IPS-NIHi7 (cell line): ENCODE data around the gene TM2D1.
A peak's percentile ranks its signal among the peaks of the same experiment; 100 is the strongest.
"Not testable (repeated sequence)": the region's sequence is repeated elsewhere in the genome, so short reads cannot be mapped to it uniquely, and the experiment has no call there.

Source experiments
- DNase-seq: peaks from one replicate; pipeline ENCODE4 v3.0.0; 2012; ENCODE audit warnings: mixed read lengths; ENCODE audit errors: extremely low spot score

TM2D1 gene

GRCh38 chr1:61718996-61719663 lies 5.8 kb downstream of the TM2D1 start:
- not testable (repeated sequence) for DNase-seq

DNA sequence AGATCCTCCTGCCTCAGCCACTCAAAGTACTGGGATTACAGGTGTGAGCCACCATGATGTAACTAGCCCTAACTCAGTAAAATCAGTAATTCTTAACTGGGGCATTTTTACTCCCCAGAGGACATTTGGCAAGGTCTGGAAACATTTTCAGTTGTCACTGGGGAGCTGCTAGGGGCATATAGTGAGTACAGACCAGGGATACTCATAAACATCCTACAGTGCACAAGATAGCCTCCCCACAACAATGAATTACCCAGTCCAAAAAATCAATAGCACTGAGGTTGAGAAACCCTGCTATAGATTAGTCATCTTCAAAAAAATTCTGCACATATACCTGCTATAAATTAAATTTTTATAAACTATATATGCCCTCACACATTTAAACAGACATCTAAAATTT lies 13.0 kb downstream of the TM2D1 start:
- no peak for DNase-seq

DNA sequence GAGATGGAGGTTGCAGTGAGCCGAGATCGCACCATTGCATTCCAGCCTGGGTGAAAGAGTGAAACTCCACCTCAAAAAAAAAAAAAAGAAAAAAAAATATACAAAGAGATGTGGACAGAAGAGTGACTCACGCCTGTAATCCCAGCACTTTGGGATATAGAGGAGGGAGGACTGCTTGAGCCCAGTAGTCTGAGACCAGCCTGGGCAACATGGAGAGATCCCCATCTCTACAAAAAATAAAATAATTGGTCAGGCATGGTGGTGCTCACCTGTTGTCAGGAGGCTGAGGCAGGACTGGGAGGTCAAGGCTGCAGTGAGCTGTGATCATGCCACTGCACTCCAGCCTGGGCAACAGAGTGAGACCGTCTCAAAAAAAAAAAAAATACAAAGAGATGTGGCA lies 13.7 kb downstream of the TM2D1 start:
- not testable (repeated sequence) for DNase-seq

DNA sequence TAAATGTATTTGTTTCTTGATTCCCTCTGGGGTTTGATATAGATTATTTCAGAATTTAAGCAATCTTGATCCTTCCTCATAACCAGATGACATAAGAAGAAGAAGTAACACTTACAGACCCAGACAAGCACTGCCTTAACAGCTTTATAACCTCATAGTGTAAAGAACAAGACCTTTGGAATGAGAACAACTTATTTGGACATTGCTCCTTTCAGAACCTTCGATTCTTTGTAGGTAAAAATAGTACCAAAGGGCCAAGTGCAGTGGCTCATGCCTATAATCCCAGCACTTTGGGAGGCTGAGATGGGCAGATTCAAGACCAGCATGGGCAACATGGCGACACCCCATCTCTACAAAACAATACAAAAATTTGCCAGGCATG lies 15.0 kb downstream of the TM2D1 start:
- DNase-seq: no peak

DNA sequence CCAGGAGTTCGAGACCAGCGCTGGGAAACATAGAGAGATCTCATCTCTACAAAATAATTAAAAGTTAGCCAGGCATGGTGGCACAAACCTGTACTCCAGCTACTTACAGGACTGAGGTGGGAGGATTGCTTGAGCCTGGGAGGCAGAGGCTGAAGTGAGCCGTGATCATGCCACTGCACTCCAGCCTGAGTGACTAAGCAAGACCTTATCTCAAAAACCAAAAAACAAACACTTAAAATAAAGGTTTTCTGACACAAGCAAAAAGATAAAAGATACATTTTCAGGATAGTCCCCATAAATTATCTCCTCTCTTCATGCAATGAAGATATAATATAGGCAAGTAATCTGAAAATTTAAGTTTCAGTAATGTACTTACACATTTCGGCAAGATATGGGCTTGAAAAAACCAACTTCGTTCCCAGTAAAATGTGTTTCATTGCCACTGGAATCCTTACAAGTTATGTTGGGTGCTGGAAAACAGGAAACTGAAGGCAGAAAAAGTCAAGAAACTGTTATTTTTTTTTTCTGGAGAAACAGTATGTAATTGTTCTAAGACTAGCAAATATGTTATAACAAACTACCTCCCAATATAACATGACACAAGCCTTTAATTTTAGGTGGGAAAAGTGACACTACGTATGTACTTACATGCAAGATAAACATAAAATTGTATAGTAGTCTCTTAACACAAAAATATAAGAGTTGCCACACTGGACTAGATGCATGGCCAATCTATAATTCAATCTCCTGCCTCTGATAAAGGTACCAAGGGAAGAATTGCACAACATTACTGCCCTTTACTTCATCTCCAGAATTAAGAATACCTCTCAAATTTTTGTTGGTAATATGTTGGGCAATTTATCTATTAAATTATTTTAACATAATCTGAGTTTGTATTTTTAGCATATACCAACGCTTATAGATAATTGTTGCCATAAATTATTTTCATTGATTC lies 15.7 kb downstream of the TM2D1 start:
- no peak for DNase-seq

GRCh38 chr1:61699911-61700851 lies 24.8 kb downstream of the TM2D1 start:
- DNase-seq: no peak

- no peak for DNase-seq
Observed at GRCh38 chr1:61692155-61692800, 32.7 kb downstream of the TM2D1 start.

DNA sequence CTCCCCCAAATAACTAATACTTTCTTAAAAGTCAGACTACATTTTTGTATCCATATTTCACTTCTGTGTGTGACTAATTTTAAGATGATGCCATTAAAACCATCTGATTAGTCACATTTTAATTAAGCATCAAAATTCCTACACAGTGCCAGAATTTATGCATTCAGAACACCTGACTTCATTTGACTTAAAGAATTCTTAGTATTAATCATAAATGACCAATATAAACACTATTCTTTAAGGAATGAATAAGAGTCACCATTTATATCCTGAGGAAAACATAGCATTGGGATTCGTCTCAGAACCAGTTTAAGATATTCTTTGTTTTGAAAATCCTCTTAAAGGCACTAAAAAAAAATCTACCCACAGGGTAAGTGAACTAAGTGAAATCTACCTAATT lies 37.0 kb downstream of the TM2D1 start:
- no peak for DNase-seq

DNA sequence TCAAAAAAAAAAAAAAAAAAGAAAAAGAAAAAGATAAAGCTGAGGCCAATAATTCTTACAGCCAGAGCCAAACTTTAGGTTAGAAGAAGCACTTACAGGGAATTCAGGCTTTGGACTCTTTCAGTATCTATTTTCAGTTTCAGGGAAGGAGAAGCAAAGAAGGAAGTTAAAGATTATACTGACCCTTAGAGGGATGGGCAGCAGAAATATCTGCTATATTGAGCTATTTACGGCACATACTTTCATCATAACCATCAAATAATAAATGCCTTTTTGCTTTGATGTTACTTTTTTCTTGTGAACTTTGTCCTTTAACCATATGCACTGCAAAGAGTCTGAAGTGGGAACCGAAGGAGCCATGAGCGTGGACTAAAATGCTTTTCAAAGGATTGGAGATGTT lies 42.0 kb downstream of the TM2D1 start:
- DNase-seq: no peak

- no peak for DNase-seq
Observed at GRCh38 chr1:61680500-61680899, 44.4 kb downstream of the TM2D1 start.

GRCh38 chr1:61676881-61677280 lies 48.1 kb downstream of the TM2D1 start:
- DNase-seq: not testable (repeated sequence)

- DNase-seq: no peak
Observed at GRCh38 chr1:61674221-61674620, 50.7 kb downstream of the TM2D1 start.

- DNase-seq: no peak
Observed at GRCh38 chr1:61672376-61672775, 52.6 kb downstream of the TM2D1 start.

GRCh38 chr1:61670445-61670844 lies 54.5 kb downstream of the TM2D1 start:
- no peak for DNase-seq

- DNase-seq: no peak
Observed at GRCh38 chr1:61670016-61670415, 54.9 kb downstream of the TM2D1 start.

- peak; percentile 29 for DNase-seq
Observed at GRCh38 chr1:61659061-61659460, 65.9 kb downstream of the TM2D1 start.

DNA sequence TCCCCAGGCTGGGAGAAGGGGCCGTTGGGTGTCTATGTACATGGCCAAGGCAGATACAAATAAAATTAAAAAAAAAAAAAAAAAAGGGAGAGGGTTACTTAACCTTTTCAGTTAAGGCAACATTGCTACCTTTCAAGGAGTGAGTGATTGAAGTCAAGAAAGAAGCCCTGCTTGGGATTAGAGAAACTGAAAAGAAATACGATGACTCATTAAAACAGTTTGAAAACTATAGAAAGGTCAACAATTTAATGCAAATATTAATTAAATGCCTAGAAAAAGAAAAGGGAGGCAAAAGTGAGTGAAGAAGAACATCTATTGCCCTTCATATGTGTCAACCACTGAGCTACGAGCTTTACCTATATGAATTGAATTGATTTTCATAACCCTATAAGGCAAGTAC lies 69.5 kb downstream of the TM2D1 start:
- DNase-seq: no peak

DNA sequence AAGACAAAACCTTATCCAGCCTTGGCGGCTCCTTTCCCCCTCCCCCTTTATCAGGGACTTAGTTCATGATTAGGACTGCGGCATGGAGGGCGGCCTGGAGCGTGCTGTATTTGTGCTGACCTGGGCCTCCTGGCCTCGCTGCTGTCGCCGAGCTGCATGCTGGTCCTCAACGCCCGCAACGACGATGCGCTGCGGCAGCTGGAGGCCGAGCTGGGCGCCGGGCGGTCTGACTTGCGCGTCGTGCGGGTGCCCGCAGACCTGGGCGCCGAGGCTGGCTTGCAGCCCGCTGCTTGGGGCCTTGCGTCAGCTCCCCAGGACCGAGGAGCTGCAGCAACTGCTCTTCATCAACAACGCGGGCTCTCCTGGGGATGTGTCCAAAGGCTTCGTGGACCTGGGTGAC lies 70.9 kb downstream of the TM2D1 start:
- DNase-seq: no peak

DNA sequence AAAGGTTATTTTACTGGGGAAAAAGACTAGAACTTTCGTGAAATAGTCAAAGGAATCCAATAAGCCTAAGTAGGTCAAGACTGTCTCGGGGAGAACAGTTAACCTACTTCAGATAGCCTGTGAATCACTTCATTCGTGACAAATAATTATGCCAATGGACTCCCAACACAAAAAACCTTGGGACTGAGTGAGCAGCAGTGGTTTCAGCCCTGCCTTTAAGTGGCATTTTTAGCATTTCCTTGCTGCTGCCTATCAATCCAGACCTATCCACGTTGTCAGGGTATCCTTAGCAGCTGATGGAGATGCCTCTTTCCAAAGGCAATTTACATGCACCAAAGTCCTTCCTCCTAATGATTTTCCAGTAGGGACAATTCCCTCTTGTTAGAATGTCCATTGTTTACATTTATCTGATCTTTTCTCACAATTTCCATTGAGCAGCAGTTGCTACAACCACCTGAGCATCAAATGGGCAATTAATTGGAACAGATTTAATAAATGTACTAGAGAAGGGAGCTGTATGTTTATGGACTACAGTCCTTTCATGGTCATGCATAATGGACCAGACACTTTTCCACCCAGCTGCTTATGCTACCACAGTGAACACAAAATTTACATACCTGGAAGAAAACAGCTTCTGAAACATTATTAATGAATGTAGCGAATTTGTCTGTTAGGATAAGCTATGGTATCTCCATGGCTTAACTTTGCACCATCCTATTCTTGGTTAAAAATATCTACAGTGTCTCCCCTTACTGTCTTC lies 75.8 kb downstream of the TM2D1 start:
- no peak for DNase-seq

DNA sequence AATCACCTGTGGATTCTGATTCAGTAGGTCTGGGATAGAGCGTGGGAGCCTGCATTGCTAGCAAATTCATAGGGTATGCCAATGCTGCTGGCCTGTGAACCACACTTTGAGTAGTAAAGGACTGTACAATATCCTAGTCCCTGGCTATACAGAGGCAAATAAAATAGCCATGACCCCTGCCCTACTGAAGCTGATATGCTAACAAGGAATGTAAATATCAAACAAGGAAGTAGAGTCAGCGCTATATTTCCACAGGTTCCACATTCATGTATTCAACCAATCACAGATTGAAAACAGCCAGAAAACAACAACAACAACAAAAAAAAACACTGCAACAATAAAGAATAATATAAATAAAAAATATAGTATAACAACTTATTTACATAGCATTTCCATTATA lies 77.8 kb downstream of the TM2D1 start:
- no peak for DNase-seq

- no peak for DNase-seq
Observed at GRCh38 chr1:61645476-61645875, 79.5 kb downstream of the TM2D1 start.
